SK-N-SH treated with all-trans-retinoic acid at 6 μM for 48 hours (cell line): ENCODE measurements around the gene TMEM164.

ENCODE experiments used
- ATAC-seq: fragments of 200-7000 bp; cut with Tn5 transposase; 3 replicates; pipeline ENCODE4 v1.9.1; 2020; ENCODE audit warnings: mild to moderate bottlenecking, moderate library complexity
- BACH2 ChIP-seq: fragments of 250-450 bp; sonication (Bioruptor Pico); IDR thresholded peaks from 2 replicates; pipeline ENCODE4 v1.9.0; 2021; ENCODE audit warnings: mild to moderate bottlenecking, borderline replicate concordance
- CREB5 ChIP-seq: fragments of 250-450 bp; sonication (Bioruptor Pico); IDR thresholded peaks from 2 replicates; pipeline ENCODE4 v1.5.1; 2020; ENCODE audit warnings: low read depth, mild to moderate bottlenecking, moderate library complexity
- CSDC2 ChIP-seq: fragments of 250-450 bp; sonication (Bioruptor Pico); IDR thresholded peaks from 2 replicates; pipeline ENCODE4 v1.5.0; 2020; ENCODE audit warnings: mild to moderate bottlenecking, moderate library complexity
- CSRNP3 ChIP-seq: fragments of 250-450 bp; sonication (Bioruptor Pico); IDR thresholded peaks from 2 replicates; pipeline ENCODE4 v1.5.1; 2021; ENCODE audit warnings: mild to moderate bottlenecking, moderate library complexity
- ESRRG ChIP-seq: fragments of 250-450 bp; sonication (Bioruptor Pico); IDR thresholded peaks from 2 replicates; pipeline ENCODE4 v1.6.1; 2021; ENCODE audit warnings: mild to moderate bottlenecking
- GLIS3 ChIP-seq: fragments of 250-450 bp; sonication (Bioruptor Pico); IDR thresholded peaks from 2 replicates; pipeline ENCODE4 v1.5.0; 2020; ENCODE audit warnings: mild to moderate bottlenecking, moderate library complexity
- ISL1 ChIP-seq: fragments of 250-450 bp; sonication (Bioruptor Pico); IDR thresholded peaks from 2 replicates; pipeline ENCODE4 v2.1.2; 2022; ENCODE audit warnings: mild to moderate bottlenecking, moderate library complexity
- OSR1 ChIP-seq: fragments of 250-450 bp; sonication (Bioruptor Pico); IDR thresholded peaks from 2 replicates; pipeline ENCODE4 v1.8.0; 2022; ENCODE audit warnings: moderate library complexity, mild to moderate bottlenecking, inconsistent platforms
- PATZ1 ChIP-seq: fragments of 250-450 bp; sonication (Bioruptor Pico); IDR thresholded peaks from 2 replicates; pipeline ENCODE4 v1.8.0; 2020; ENCODE audit warnings: mild to moderate bottlenecking, moderate library complexity, borderline replicate concordance
- POU6F1 ChIP-seq: fragments of 250-450 bp; sonication (Bioruptor Pico); IDR thresholded peaks from 2 replicates; pipeline ENCODE4 v1.8.0; 2021; ENCODE audit warnings: low read depth, mild to moderate bottlenecking, moderate library complexity, borderline replicate concordance
- RARB ChIP-seq: fragments of 250-450 bp; sonication (Bioruptor Pico); IDR thresholded peaks from 2 replicates; pipeline ENCODE4 v1.8.0; 2021; ENCODE audit warnings: mild to moderate bottlenecking, moderate library complexity
- SNAI2 ChIP-seq: fragments of 250-450 bp; sonication (Bioruptor Pico); IDR thresholded peaks from 2 replicates; pipeline ENCODE4 v1.5.0; 2020; ENCODE audit warnings: mild to moderate bottlenecking, moderate library complexity
- TCF4 ChIP-seq: fragments of 250-450 bp; sonication (Bioruptor Pico); IDR thresholded peaks from 2 replicates; pipeline ENCODE4 v1.8.0; 2021; ENCODE audit warnings: mild to moderate bottlenecking, moderate library complexity, borderline replicate concordance
- TOX ChIP-seq: fragments of 250-450 bp; sonication (Bioruptor Pico); IDR thresholded peaks from 2 replicates; pipeline ENCODE4 v1.8.0; 2021; ENCODE audit warnings: mild to moderate bottlenecking, moderate library complexity, borderline replicate concordance
- TSHZ2 ChIP-seq: fragments of 250-450 bp; sonication (Bioruptor Pico); IDR thresholded peaks from 2 replicates; pipeline ENCODE4 v1.5.0; 2020; ENCODE audit warnings: mild to moderate bottlenecking, moderate library complexity
- ZC3H10 ChIP-seq: fragments of 250-450 bp; sonication (Bioruptor Pico); IDR thresholded peaks from 2 replicates; pipeline ENCODE4 v1.5.1; 2021; ENCODE audit warnings: mild to moderate bottlenecking, moderate library complexity
- ZFP3 ChIP-seq: fragments of 250-450 bp; sonication (Bioruptor Pico); IDR thresholded peaks from 2 replicates; pipeline ENCODE4 v1.5.0; 2020; ENCODE audit warnings: mild to moderate bottlenecking, moderate library complexity
- ZFP30 ChIP-seq: fragments of 450-650 bp; formaldehyde crosslinking; IDR thresholded peaks from 2 replicates; pipeline ENCODE4 v1.5.0; 2022; ENCODE audit warnings: mild to moderate bottlenecking, moderate library complexity
- ZNF565 ChIP-seq: fragments of 450-650 bp; formaldehyde crosslinking; conservative IDR thresholded peaks from 2 replicates; pipeline ENCODE4 v1.5.0; 2020; ENCODE audit warnings: low read depth, mild to moderate bottlenecking, moderate library complexity
- ZNF70 ChIP-seq: fragments of 450-650 bp; formaldehyde crosslinking; IDR thresholded peaks from 2 replicates; pipeline ENCODE4 v1.5.0; 2020; ENCODE audit warnings: mild to moderate bottlenecking, moderate library complexity
- ZNF8 ChIP-seq: fragments of 450-650 bp; formaldehyde crosslinking; IDR thresholded peaks from 2 replicates; pipeline ENCODE4 v1.5.0; 2020; ENCODE audit warnings: mild to moderate bottlenecking, moderate library complexity

Gene TMEM164

GRCh38 chrX:110034036-110034435 lies 31.1 kb downstream of the TMEM164 start:
- ATAC-seq = no peak
- no peak for TF ChIP-seq OSR1 (CRISPR knock-in tag)
- TF ChIP-seq SNAI2 (CRISPR knock-in tag) = no peak
- TF ChIP-seq POU6F1 (CRISPR knock-in tag) = no peak
- no peak for TF ChIP-seq ZFP30 (CRISPR knock-in tag)
- no peak for TF ChIP-seq ZC3H10
- no peak for TF ChIP-seq CSRNP3 (CRISPR knock-in tag)
- no peak for TF ChIP-seq RARB (CRISPR knock-in tag)
- no peak for TF ChIP-seq TCF4 (CRISPR knock-in tag)
- no peak for TF ChIP-seq ISL1 (CRISPR knock-in tag)
- no peak for TF ChIP-seq CREB5 (CRISPR knock-in tag)
- TF ChIP-seq BACH2 (CRISPR knock-in tag) = no peak
- TF ChIP-seq GLIS3 (CRISPR knock-in tag) = no peak
- TF ChIP-seq TOX (CRISPR knock-in tag) = no peak
- TF ChIP-seq PATZ1 (CRISPR knock-in tag) = no peak
- TF ChIP-seq ZNF70 (CRISPR knock-in tag) = no peak
- TF ChIP-seq ZFP3 = no peak
- TF ChIP-seq TSHZ2 = no peak
- no peak for TF ChIP-seq CSDC2 (CRISPR knock-in tag)
- TF ChIP-seq ZNF565 (CRISPR knock-in tag) = no peak
- TF ChIP-seq ZNF8 = no peak

GRCh38 chrX:110036162-110037033 lies 33.5 kb downstream of the TMEM164 start:
- TF ChIP-seq ZNF565 (CRISPR knock-in tag) (no peak), BACH2 (CRISPR knock-in tag) (no peak), RARB (CRISPR knock-in tag) (no peak), ZNF70 (CRISPR knock-in tag) (no peak), OSR1 (CRISPR knock-in tag) (no peak), TOX (CRISPR knock-in tag) (no peak), ISL1 (CRISPR knock-in tag) (no peak), ZFP3 (no peak)
- no peak for ATAC-seq

GRCh38 chrX:110037178-110037577 lies 34.3 kb downstream of the TMEM164 start:
- TF ChIP-seq ZC3H10 (no peak), PATZ1 (CRISPR knock-in tag) (no peak), ZNF565 (CRISPR knock-in tag) (no peak), RARB (CRISPR knock-in tag) (no peak), ESRRG (CRISPR knock-in tag) (no peak), OSR1 (CRISPR knock-in tag) (no peak), SNAI2 (CRISPR knock-in tag) (no peak), CREB5 (CRISPR knock-in tag) (no peak), TCF4 (CRISPR knock-in tag) (no peak), BACH2 (CRISPR knock-in tag) (no peak), TOX (CRISPR knock-in tag) (no peak)
- no peak for ATAC-seq
